Heart right ventricle (tissue), 16 donors: Measurements from ENCODE around the gene KCNQ1. TPM values are rescaled to one million over a fixed set of nuclear protein-coding genes. Genes with fewer than 3 reads are reported as not detected.

Experiments used
- ATAC-seq, 8 donors: fragments of 200-7000 bp; cut with Tn5 transposase; one replicate each; pipeline ENCODE4 v1.9.1; 2020; ENCODE audit warnings: mild to moderate bottlenecking in 8 of 8, moderate library complexity in 8 of 8, moderate number of reproducible peaks in 1 of 8
- DNase-seq, 2 donors: peaks; one replicate each; pipeline ENCODE4 v3.0.0-alpha.2; 2020
- H3K27ac ChIP-seq, 10 donors: fragments of 200-600 bp; sonication (generic) in 2 of 10; one replicate each; pipeline versions ENCODE4 v1.5.0 to v1.8.0; 2020 to 2022; ENCODE audit warnings: mild to moderate bottlenecking in 3 of 10
- H3K27me3 ChIP-seq, 7 donors: fragments of 200-600 bp; one replicate each; pipeline ENCODE4 v1.8.0; 2021 to 2022; ENCODE audit warnings: mild to moderate bottlenecking in 2 of 7
- H3K36me3 ChIP-seq, 9 donors: fragments of 200-600 bp; sonication (generic) in 1 of 9; one replicate each; pipeline versions ENCODE4 v1.5.0 to v1.8.0; 2020 to 2022; ENCODE audit warnings: mild to moderate bottlenecking in 2 of 9
- H3K4me1 ChIP-seq, 9 donors: fragments of 200-600 bp; sonication (generic) in 1 of 9; one replicate each; pipeline versions ENCODE4 v1.5.0 to v1.8.0; 2020 to 2022; ENCODE audit warnings: mild to moderate bottlenecking in 4 of 9
- H3K4me3 ChIP-seq, 10 donors: fragments of 200-600 bp; sonication (generic) in 2 of 10; one replicate each; pipeline versions ENCODE4 v1.5.0 to v1.8.0; 2020 to 2022; ENCODE audit warnings: mild to moderate bottlenecking in 7 of 10, moderate library complexity in 2 of 10
- H3K9me3 ChIP-seq, 11 donors: fragments of 200-600 bp in 10 of 11; sonication (generic) in 2 of 11; one replicate each; pipeline versions ENCODE4 v1.5.0 to v1.8.0; 2013 to 2022; ENCODE audit warnings: mild to moderate bottlenecking in 2 of 11, control low read depth in 1 of 11, moderate library complexity in 1 of 11
- WGBS, 2 donors: extraction: QIAGEN DNeasy Blood & Tissue Kit; methylation state at CpG; one replicate each; pipeline ENCODE4 v1.1.7; 2013; ENCODE audit warnings: inconsistent platforms in 1 of 2; 5-methylcytosine and 5-hydroxymethylcytosine counted together
- intact Hi-C, 10 donors: fragments of 100-400 bp; cut with DNase I; formaldehyde crosslinking; loops; one replicate each; pipeline versions ENCODE4 v1.11.1 to v1.14.2; 2022
- polyA plus RNA-seq, 2 donors: library from polyadenylated mRNA; stranded (reverse); fragments of 200-250 nt; gene quantifications; one replicate each; pipeline ENCODE4 v1.2.3, GENCODE V29; 2013
- total RNA-seq, 10 donors: library from RNA; stranded (reverse); fragmentation: NEBNext Ultra II Directional in 3 of 10; extraction: Animal tissue kit (Norgen Biotek cat#: 25700) in 3 of 10; gene quantifications; one replicate each; pipeline versions ENCODE4 v1.2.1 to v1.2.4, GENCODE V29; 2021 to 2023
- TF ChIP-seq, protein P1 (sequence below), 9 donors: fragments of 200-600 bp; sonication (generic) in 2 of 9; IDR thresholded peaks; one replicate each; pipeline versions ENCODE4 v1.5.0 to v1.8.0; 2021 to 2022; ENCODE audit warnings: antibody characterized with exemption in 9 of 9, mild to moderate bottlenecking in 5 of 9, moderate library complexity in 1 of 9
- donor health status: Arrhythmogenic right ventricular cardiomyopathy.
- donor health status: ischemic (EF 13 %, LVEDD 7.1; RV severe dilation, severe dysfunction).
- donor health status: healthy with polysubstance abuse.
- donor health status: DM: no; HTN: yes; CAD: no.
- donor health status: DM: no; HTN: no; CAD: no.
- donor health status: ischemic (EF 25% LVEDD 6.9; RV normal size, moderate dysfunction).
- donor health status: ischemic (EF 25% LVEDD 5.7; RV mildly dilated, moderate dysfunction).
- donor health status: healthy.
- donor health status: DM: yes; HTN: yes; CAD: no.
- donor health status: Ischemic cardiomyopathy.
- donor health status: ischemic (EF 35%, LVEDD 5.7; RV mildly dilated, moderate dysfunction).
- donor health status: nonischemic (EF 11% LVEDD 7.7; RV severe dilation, severe dysfunction).
- donor health status: DM: yes; HTN: yes; CAD: no.
- donor health status: PGD.
- donor health status: ischemic (EF 29% LVEDD 5.4; RV normal size, mild dysfunction).
- donor health status: nonischemic (EF 23%, LVEDD 6.1; RV moderate dilation, normal function).

Gene KCNQ1
- total and polyA plus RNA-seq, 12 donors = 19.9 to 48.2 (median 33.7) TPM

DNA sequence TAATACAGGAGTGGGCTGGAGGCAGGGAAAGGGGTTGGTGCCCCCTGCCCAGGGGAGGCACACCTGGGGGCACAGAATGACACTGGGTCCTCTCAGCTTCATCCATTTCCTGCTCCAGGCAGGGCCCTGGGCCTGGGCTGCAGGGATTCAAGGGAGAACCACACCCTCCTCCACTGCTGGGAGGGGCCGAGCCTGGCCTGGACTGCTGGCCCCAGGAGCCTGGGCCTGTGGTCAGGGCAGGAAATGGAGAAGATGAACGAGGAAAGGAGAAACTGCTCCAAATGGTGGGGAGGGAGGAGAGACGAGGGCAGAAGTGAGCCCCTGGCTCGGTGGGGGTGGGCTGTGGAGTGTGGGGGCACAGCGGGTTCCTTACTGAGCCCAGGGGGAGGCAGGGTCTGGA, 293.1 kb downstream of the KCNQ1 start:
- H3K9me3 ChIP-seq = no peaks in the 10 kb centered on the region
- no peak overlapping the region for H3K27ac ChIP-seq
- 75 to 84% methylated on average over 5 of the region's 5 CpGs for WGBS, 2 donors
- intact Hi-C loops = no loop called here
- H3K27me3 ChIP-seq = no peaks in the 10 kb centered on the region
- H3K36me3 ChIP-seq = no peaks in the 10 kb centered on the region
- TF ChIP-seq, protein P1, sequence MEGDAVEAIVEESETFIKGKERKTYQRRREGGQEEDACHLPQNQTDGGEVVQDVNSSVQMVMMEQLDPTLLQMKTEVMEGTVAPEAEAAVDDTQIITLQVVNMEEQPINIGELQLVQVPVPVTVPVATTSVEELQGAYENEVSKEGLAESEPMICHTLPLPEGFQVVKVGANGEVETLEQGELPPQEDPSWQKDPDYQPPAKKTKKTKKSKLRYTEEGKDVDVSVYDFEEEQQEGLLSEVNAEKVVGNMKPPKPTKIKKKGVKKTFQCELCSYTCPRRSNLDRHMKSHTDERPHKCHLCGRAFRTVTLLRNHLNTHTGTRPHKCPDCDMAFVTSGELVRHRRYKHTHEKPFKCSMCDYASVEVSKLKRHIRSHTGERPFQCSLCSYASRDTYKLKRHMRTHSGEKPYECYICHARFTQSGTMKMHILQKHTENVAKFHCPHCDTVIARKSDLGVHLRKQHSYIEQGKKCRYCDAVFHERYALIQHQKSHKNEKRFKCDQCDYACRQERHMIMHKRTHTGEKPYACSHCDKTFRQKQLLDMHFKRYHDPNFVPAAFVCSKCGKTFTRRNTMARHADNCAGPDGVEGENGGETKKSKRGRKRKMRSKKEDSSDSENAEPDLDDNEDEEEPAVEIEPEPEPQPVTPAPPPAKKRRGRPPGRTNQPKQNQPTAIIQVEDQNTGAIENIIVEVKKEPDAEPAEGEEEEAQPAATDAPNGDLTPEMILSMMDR (IDR thresholded peaks at IDR 0.05) = no peak
- ATAC-seq (peak in 5 of 8 donors; percentile 7 to 48 (median 38)), DNase-seq (peak in 1 of 2 donors; percentile 42)
- peaks cover 0 to 34% (median 19%) of the 10 kb centered on the region in 9 donors for H3K4me1 ChIP-seq
- H3K4me3 ChIP-seq = no peak overlapping the region

DNA sequence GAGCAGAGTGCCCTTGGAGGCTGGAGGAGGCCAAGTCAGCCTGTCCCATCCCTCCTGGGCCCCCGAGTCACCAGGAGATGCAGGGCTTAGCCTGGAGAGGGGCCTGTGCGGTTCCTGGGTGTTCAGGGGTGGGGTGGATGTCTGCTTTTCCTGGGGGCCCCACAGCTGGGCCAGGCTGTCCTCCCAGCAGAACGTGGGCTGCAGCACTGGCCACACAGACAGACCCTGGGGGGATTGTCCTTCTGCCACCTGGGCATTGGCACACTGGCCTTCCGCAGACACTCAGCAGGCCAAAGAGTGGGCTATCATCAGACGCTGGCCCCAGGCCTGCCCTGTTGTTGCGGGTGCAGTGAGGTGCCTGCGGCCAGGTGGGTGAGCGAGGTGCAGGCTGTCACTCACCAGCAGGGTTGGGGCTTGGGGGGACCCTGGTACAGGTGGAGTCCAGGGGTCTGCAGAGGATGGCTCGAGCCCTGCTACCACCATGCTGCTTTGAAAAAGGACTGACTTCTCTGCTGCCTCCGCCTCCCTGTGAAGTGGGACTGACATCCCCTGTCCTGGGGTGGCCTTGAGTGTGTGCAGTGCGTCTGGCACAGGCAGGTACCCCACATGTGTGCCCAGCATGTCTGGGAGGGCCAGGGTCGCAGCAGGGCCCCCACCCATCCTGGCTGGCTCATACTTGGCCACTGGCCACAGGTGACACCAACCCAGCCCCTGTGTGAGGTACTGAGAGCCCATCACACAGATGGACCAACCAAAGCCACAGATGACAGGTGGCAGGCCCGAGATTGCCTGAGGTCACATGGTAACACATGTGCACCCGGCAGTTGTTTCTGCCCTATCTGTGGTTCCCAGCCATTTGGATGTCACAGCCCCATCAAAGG, 294.0 kb downstream of the KCNQ1 start:
- Histone ChIP-seq H3K36me3 (no peaks in the 10 kb centered on the region), H3K27me3 (no peaks in the 10 kb centered on the region), H3K9me3 (no peaks in the 10 kb centered on the region), H3K27ac (no peak overlapping the region), H3K4me3 (no peak overlapping the region), H3K4me1 (peaks cover 0 to 35% (median 19%) of the 10 kb centered on the region in 9 donors)
- intact Hi-C loops = no loop called here
- 90 to 95% methylated on average over 14 of the region's 14 CpGs for WGBS, 2 donors
- DNase-seq (peak in 1 of 2 donors; percentile 10), ATAC-seq (no peak)
- TF ChIP-seq, protein P1 (IDR thresholded peaks at IDR 0.05) = no peak

GRCh38 chr11:2739531-2740274, 294.9 kb downstream of the KCNQ1 start:
- no peaks in the 10 kb centered on the region for H3K36me3 ChIP-seq
- no peak overlapping the region for H3K27ac ChIP-seq
- H3K4me3 ChIP-seq = no peak overlapping the region
- peak in 1 of 2 donors; percentile 4 for DNase-seq
- no peaks in the 10 kb centered on the region for H3K27me3 ChIP-seq
- TF ChIP-seq, protein P1 (IDR thresholded peaks at IDR 0.05) = no peak
- no peak for ATAC-seq
- no peaks in the 10 kb centered on the region for H3K9me3 ChIP-seq
- 92 to 94% methylated on average over 18 of the region's 18 CpGs for WGBS, 2 donors
- intact Hi-C loops = no loop called here
- peaks cover 0 to 41% (median 19%) of the 10 kb centered on the region in 9 donors for H3K4me1 ChIP-seq

GRCh38 chr11:2740275-2740940, 295.6 kb downstream of the KCNQ1 start:
- ATAC-seq (peak in 1 of 8 donors; percentile 22), DNase-seq (peak in 1 of 2 donors; percentile 6)
- WGBS, 2 donors = 88 to 89% methylated on average over 17 of the region's 17 CpGs
- intact Hi-C loops = no loop called here
- Histone ChIP-seq H3K9me3 (no peaks in the 10 kb centered on the region), H3K4me3 (no peak overlapping the region), H3K4me1 (peaks cover 0 to 41% (median 19%) of the 10 kb centered on the region in 9 donors), H3K36me3 (no peaks in the 10 kb centered on the region), H3K27me3 (no peaks in the 10 kb centered on the region), H3K27ac (no peak overlapping the region)
- TF ChIP-seq, protein P1 (IDR thresholded peaks at IDR 0.05) = no peak
